ENCODE data around the gene DRGX. TPM values are rescaled to one million over a fixed set of nuclear protein-coding genes. Genes with fewer than 3 reads are reported as not detected.

Gene DRGX
- total and polyA plus RNA-seq, 2 experiments from 2014 or later: not detected

- H3K4me1 ChIP-seq (ENCODE audit: insufficient read depth): no peaks in the 10 kb centered on the region
Observed at GRCh38 chr10:49361735-49362568, 33.9 kb downstream of the DRGX start.

GRCh38 chr10:49361178-49361554, 34.7 kb downstream of the DRGX start:
- no peak overlapping the region for H3K4me3 ChIP-seq
- H4K20me1 ChIP-seq (ENCODE audit: insufficient read depth, poor library complexity, severe bottlenecking): no peaks in the 10 kb centered on the region
- no peak overlapping the region for H2AFZ ChIP-seq
- no peaks in the 10 kb centered on the region for H3K36me3 ChIP-seq (replicated peaks; ENCODE audit: insufficient read depth, low read depth)
- 86% methylated on average over 8 of the region's 8 CpGs for WGBS (ENCODE audit: low lambda C conversion rate, missing lambda C conversion rate)
- no peaks in the 10 kb centered on the region for H3K9me2 ChIP-seq (replicated peaks; ENCODE audit: insufficient read depth)
- H3K27me3 ChIP-seq: no peaks in the 10 kb centered on the region
- no peak overlapping the region for H3K4me2 ChIP-seq
- no peaks in the 10 kb centered on the region for H3K9me3 ChIP-seq (ENCODE audit: low read depth)
- TF ChIP-seq CTCF (IDR thresholded peaks at IDR 0.05; ENCODE audit: poor library complexity) (no peak), EZH2phosphoT487 (IDR thresholded peaks at IDR 0.05; ENCODE audit: low read depth, severe bottlenecking, unreplicated experiment) (no peak), EZH2 (IDR thresholded peaks at IDR 0.05; ENCODE audit: borderline replicate concordance) (no peak)
- no peak for DNase-seq (ENCODE audit: low spot score)
- H3K4me1 ChIP-seq (ENCODE audit: insufficient read depth): no peaks in the 10 kb centered on the region
- no peaks in the 10 kb centered on the region for H3K79me2 ChIP-seq
- H3K27ac ChIP-seq: no peak overlapping the region

More at GRCh38 chr10:49361735-49362568, 33.9 kb downstream of the DRGX start:
- no peaks in the 10 kb centered on the region for H3K9me2 ChIP-seq (replicated peaks; ENCODE audit: insufficient read depth)
- DNase-seq (ENCODE audit: low spot score): no peak
- H3K79me2 ChIP-seq: no peaks in the 10 kb centered on the region
- no peaks in the 10 kb centered on the region for H3K9me3 ChIP-seq (ENCODE audit: low read depth)
- TF ChIP-seq EZH2 (IDR thresholded peaks at IDR 0.05; ENCODE audit: borderline replicate concordance): no peak
- TF ChIP-seq EZH2phosphoT487 (IDR thresholded peaks at IDR 0.05; ENCODE audit: low read depth, severe bottlenecking, unreplicated experiment): no peak
- TF ChIP-seq CTCF (IDR thresholded peaks at IDR 0.05; ENCODE audit: poor library complexity): no peak
- H2AFZ ChIP-seq: no peak overlapping the region
- 86% methylated on average over 11 of the region's 11 CpGs for WGBS (ENCODE audit: low lambda C conversion rate, missing lambda C conversion rate)
- H3K36me3 ChIP-seq (replicated peaks; ENCODE audit: insufficient read depth, low read depth): no peaks in the 10 kb centered on the region
- H3K27me3 ChIP-seq: no peaks in the 10 kb centered on the region
- no peak overlapping the region for H3K4me2 ChIP-seq
- no peaks in the 10 kb centered on the region for H4K20me1 ChIP-seq (ENCODE audit: insufficient read depth, poor library complexity, severe bottlenecking)
- H3K27ac ChIP-seq: no peak overlapping the region
- H3K4me3 ChIP-seq: no peak overlapping the region

DNA sequence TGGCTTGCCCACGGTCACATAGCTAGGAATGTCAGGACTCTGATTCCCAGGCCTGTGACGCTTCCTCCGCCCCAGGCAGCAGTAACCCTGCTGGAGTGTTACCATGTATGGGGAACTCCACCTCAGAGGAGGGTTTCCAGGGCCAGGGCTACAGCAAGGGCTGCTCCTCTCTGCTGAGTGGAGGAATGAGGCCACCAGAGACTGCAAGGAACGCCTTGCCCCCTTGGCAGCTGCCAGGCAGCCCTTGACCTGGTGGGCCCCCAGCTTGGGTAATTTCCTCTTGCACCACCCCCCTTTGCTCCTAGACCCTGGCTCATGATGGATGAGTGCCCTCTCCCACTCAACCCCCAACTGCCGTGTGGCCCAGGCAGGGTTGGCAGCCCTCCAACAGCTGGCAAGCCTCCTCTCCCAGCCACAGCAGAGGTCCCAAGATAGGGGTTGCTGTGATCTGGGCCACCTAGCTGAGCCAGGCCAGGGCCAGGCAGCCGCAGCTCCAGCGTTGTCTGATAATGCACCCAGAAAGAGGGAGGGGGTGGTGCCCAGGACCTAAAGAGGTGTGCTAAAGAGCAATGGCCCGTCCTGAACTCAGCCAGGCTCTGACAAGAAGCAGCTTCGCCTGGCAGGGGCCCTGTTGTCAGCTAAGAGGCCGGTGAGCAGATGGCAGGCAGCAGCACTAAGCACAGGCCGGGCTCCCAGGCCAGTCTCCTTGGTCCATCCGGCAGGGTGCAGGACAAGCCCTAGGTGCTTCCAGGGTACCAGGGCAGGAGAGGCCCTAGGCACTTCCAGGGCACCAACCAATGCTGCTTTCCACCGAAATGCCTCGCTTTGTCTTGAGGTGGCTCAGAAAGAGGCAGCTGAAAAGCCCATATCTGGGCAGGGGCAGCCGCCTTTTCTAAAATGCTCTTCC, 35.4 kb downstream of the DRGX start:
- no peaks in the 10 kb centered on the region for H3K4me1 ChIP-seq (ENCODE audit: insufficient read depth)
- H3K9me3 ChIP-seq (ENCODE audit: low read depth): no peaks in the 10 kb centered on the region
- H3K27ac ChIP-seq: no peak overlapping the region
- no peaks in the 10 kb centered on the region for H3K27me3 ChIP-seq
- no peak for DNase-seq (ENCODE audit: low spot score)
- no peaks in the 10 kb centered on the region for H3K79me2 ChIP-seq
- 71% methylated on average over 15 of the region's 15 CpGs for WGBS (ENCODE audit: low lambda C conversion rate, missing lambda C conversion rate)
- no peak overlapping the region for H3K4me3 ChIP-seq
- no peaks in the 10 kb centered on the region for H3K9me2 ChIP-seq (replicated peaks; ENCODE audit: insufficient read depth)
- TF ChIP-seq CTCF (IDR thresholded peaks at IDR 0.05; ENCODE audit: poor library complexity): no peak
- TF ChIP-seq EZH2 (IDR thresholded peaks at IDR 0.05; ENCODE audit: borderline replicate concordance): no peak
- TF ChIP-seq EZH2phosphoT487 (IDR thresholded peaks at IDR 0.05; ENCODE audit: low read depth, severe bottlenecking, unreplicated experiment): no peak
- no peak overlapping the region for H3K4me2 ChIP-seq
- no peaks in the 10 kb centered on the region for H4K20me1 ChIP-seq (ENCODE audit: insufficient read depth, poor library complexity, severe bottlenecking)
- no peaks in the 10 kb centered on the region for H3K36me3 ChIP-seq (replicated peaks; ENCODE audit: insufficient read depth, low read depth)
- no peak overlapping the region for H2AFZ ChIP-seq
